Measurements from ENCODE around the gene HERC3. TPM values are rescaled to one million over a fixed set of nuclear protein-coding genes. Genes with fewer than 3 reads are reported as not detected.

Gene HERC3
- total and polyA plus RNA-seq, 10 of the 15 experiments (the other 5 are each of a cell fraction or from before 2014, with no cell fraction given) = 0.52 to 18.2 (median 2.8) TPM

GRCh38 chr4:88754796-88755195 is 162.5 kb downstream of the HERC3 start:
- 97% methylated on average over 3 of the region's 3 CpGs for WGBS (ENCODE audit: insufficient coverage, insufficient replicate concordance, low lambda C conversion rate, missing lambda C conversion rate)
- RAD21 ChIA-PET (ENCODE audit: unreplicated experiment) = no interaction called here
- FAIRE-seq = no peak

More at GRCh38 chr4:88754796-88755195, 162.5 kb downstream of the HERC3 start:
- no peaks in the 10 kb centered on the region for H3K9me3 ChIP-seq (replicated peaks; ENCODE audit: control insufficient read depth, insufficient read depth, low read length)
- H3K79me2 ChIP-seq (ENCODE audit: control insufficient read depth, insufficient read depth, low read length) = no peaks in the 10 kb centered on the region
- POLR2A ChIA-PET = no interaction called here
- no TSS peak for BruUV-seq (replicated peaks)
- in situ Hi-C loops (cut with MboI) (no loop called here), intact Hi-C loops (cut with micrococcal nuclease; ENCODE audit: unreplicated experiment) (no loop called here)
- no peak overlapping the region for H3K9ac ChIP-seq (ENCODE audit: control insufficient read depth, insufficient read depth, low read length)
- no peaks in the 10 kb centered on the region for H3K36me3 ChIP-seq (ENCODE audit: control insufficient read depth in 2 of 2, insufficient read depth in 2 of 2, low read length in 1 of 2)
- H3K27me3 ChIP-seq (replicated peaks in 1 of 2; ENCODE audit: control insufficient read depth in 2 of 2, insufficient read depth in 2 of 2, low read length in 1 of 2) = no peaks in the 10 kb centered on the region; a peak in 2 of 4 replicates
- no peak overlapping the region for H3K4me2 ChIP-seq (ENCODE audit: control insufficient read depth, insufficient read depth)
- no peak overlapping the region for H3K4me3 ChIP-seq
- H3K27ac ChIP-seq (ENCODE audit: control insufficient read depth, insufficient read depth) = no peak overlapping the region
- no peaks in the 10 kb centered on the region for H4K20me1 ChIP-seq (ENCODE audit: control insufficient read depth, insufficient read depth)
- ATAC-seq = no peak
- H2AFZ ChIP-seq (ENCODE audit: control insufficient read depth, low read depth, low read length) = no peak overlapping the region
- CTCF ChIA-PET = interaction anchor here (0.5 to 1.6 kb wide), 5 partner anchors 15 to 543 kb away, joined by 3 to 6 read pairs (median 4); no protein-coding TSS in a partner anchor
- TF ChIP-seq ZBTB4 (CRISPR knock-in tag; IDR thresholded peaks at IDR 0.05) (no peak), BCLAF1 (IDR thresholded peaks at IDR 0.05) (no peak), MYB (IDR thresholded peaks at IDR 0.05; ENCODE audit: borderline replicate concordance, low read depth, low read length) (no peak), PAX5 (IDR thresholded peaks at IDR 0.05; ENCODE audit: borderline replicate concordance, low read depth, low read length) (no peak), MEF2A (IDR thresholded peaks at IDR 0.05; ENCODE audit: insufficient read depth, low read depth, low read length) (no peak), ZNF217 (IDR thresholded peaks at IDR 0.05) (no peak)
- DNase-seq (ENCODE audit: low read depth, low spot score) = no peak
- SMC1A ChIA-PET (ENCODE audit: uncharacterized antibody, unreplicated experiment) = interaction anchor here (0.7 to 1.7 kb wide), 4 partner anchors 9 to 215 kb away, joined by 3 to 7 read pairs (median 3); no protein-coding TSS in a partner anchor
- H3K4me1 ChIP-seq (ENCODE audit: control insufficient read depth, insufficient read depth, low read length) = no peaks in the 10 kb centered on the region
